CD14-positive monocyte (primary cell): ENCODE data around the gene PHKA2. TPM values are rescaled to one million over a fixed set of nuclear protein-coding genes. Genes with fewer than 3 reads are reported as not detected.

Experiments
- DNase-seq, 3 donors: peaks; one replicate each; pipeline ENCODE4 v3.0.0-alpha.2; 2011 to 2022
- H2AFZ ChIP-seq: 2 replicates; pipeline ENCODE4 v1.6.0; 2012; ENCODE audit warnings: mild to moderate bottlenecking, low read depth, low read length, inconsistent platforms; ENCODE audit not compliant: insufficient read depth, poor library complexity, severe bottlenecking
- H3K27ac ChIP-seq, 2 donors: 1 replicate in 1 of 2; 2 replicates in 1 of 2; pipeline ENCODE4 v1.5.1; 2012 to 2013; ENCODE audit warnings: low read length in 2 of 2, control low read depth in 1 of 2, inconsistent platforms in 1 of 2, low read depth in 1 of 2, mild to moderate bottlenecking in 1 of 2
- H3K27me3 ChIP-seq, 2 donors: one replicate each; pipeline versions ENCODE4 v1.6.0 to v1.6.1; 2011 to 2013; ENCODE audit warnings: low read length in 2 of 2; ENCODE audit not compliant: control insufficient read depth in 2 of 2, insufficient read depth in 2 of 2
- H3K36me3 ChIP-seq, 2 donors: replicated peaks in 1 of 2; 1 replicate in 1 of 2; 2 replicates in 1 of 2; pipeline versions ENCODE4 v1.5.1 to v1.6.1; 2012 to 2013; ENCODE audit warnings: low read length in 2 of 2, control low read depth in 1 of 2, inconsistent platforms in 1 of 2, mild to moderate bottlenecking in 1 of 2; ENCODE audit not compliant: insufficient read depth in 2 of 2, control insufficient read depth in 1 of 2
- H3K4me1 ChIP-seq, 2 donors: 1 replicate in 1 of 2; 2 replicates in 1 of 2; pipeline versions ENCODE4 v1.5.1 to v1.6.1; 2012 to 2013; ENCODE audit warnings: low read length in 2 of 2, control low read depth in 1 of 2, inconsistent platforms in 1 of 2, mild to moderate bottlenecking in 1 of 2, moderate library complexity in 1 of 2; ENCODE audit not compliant: insufficient read depth in 2 of 2, control insufficient read depth in 1 of 2
- H3K4me2 ChIP-seq: replicated peaks from 2 replicates; pipeline ENCODE3; 2012; ENCODE audit warnings: low read length, moderate library complexity, mild to moderate bottlenecking; ENCODE audit not compliant: poor library complexity, severe bottlenecking; ENCODE audit errors: extremely low read depth
- H3K4me3 ChIP-seq, 3 experiments: fragments of 200-600 bp in 1 of 3; sonication (generic) in 1 of 3; replicated peaks in 1 of 3; 1 replicate in 2 of 3; 2 replicates in 1 of 3; pipeline ENCODE4 v1.5.1; 2011 to 2013; ENCODE audit warnings: low read length in 3 of 3, mild to moderate bottlenecking in 3 of 3, control low read depth in 2 of 3, low read depth in 2 of 3, inconsistent platforms in 1 of 3, moderate library complexity in 1 of 3
- H3K79me2 ChIP-seq: 2 replicates; pipeline ENCODE4 v1.6.0; 2012; ENCODE audit warnings: mild to moderate bottlenecking, control low read depth, inconsistent platforms, low read length, moderate library complexity; ENCODE audit not compliant: insufficient read depth
- H3K9ac ChIP-seq: 2 replicates; pipeline ENCODE4 v1.6.0; 2017; ENCODE audit warnings: low read length, mild to moderate bottlenecking; ENCODE audit not compliant: insufficient read depth, poor library complexity, severe bottlenecking
- H3K9me3 ChIP-seq, 2 donors: replicated peaks in 1 of 2; 1 replicate in 1 of 2; 2 replicates in 1 of 2; pipeline versions ENCODE4 v1.5.1 to v1.6.1; 2012 to 2013; ENCODE audit warnings: low read length in 2 of 2, control low read depth in 1 of 2; ENCODE audit not compliant: control insufficient read depth in 1 of 2, insufficient read depth in 1 of 2
- H4K20me1 ChIP-seq: 2 replicates; pipeline ENCODE4 v1.6.0; 2012; ENCODE audit warnings: mild to moderate bottlenecking, low read length, control low read depth, moderate library complexity; ENCODE audit not compliant: insufficient read depth
- H3K27ac Mint-ChIP-seq, 7 donors: one replicate each; pipeline ENCODE4 v1.8.0; 2020; ENCODE audit warnings: mild to moderate bottlenecking in 7 of 7, mixed read lengths in 7 of 7, moderate library complexity in 6 of 7, inconsistent platforms in 2 of 7
- H3K27me3 Mint-ChIP-seq, 3 donors: one replicate each; pipeline ENCODE4 v1.8.0; 2021 to 2022; ENCODE audit warnings: low read depth in 3 of 3, mild to moderate bottlenecking in 3 of 3, mixed read lengths in 3 of 3, moderate library complexity in 3 of 3, inconsistent platforms in 1 of 3
- H3K36me3 Mint-ChIP-seq, 2 donors: one replicate each; pipeline ENCODE4 v1.8.0; 2020; ENCODE audit warnings: mixed read lengths in 2 of 2, inconsistent platforms in 1 of 2, mild to moderate bottlenecking in 1 of 2
- H3K4me1 Mint-ChIP-seq: one replicate; pipeline ENCODE4 v1.8.0; 2020; ENCODE audit warnings: mild to moderate bottlenecking, mixed read lengths
- H3K4me3 Mint-ChIP-seq, 2 donors: one replicate each; pipeline ENCODE4 v1.8.0; 2020; ENCODE audit warnings: mild to moderate bottlenecking in 2 of 2, mixed read lengths in 2 of 2, moderate library complexity in 1 of 2
- H3K9me3 Mint-ChIP-seq, 7 donors: one replicate each; pipeline ENCODE4 v1.8.0; 2020 to 2022; ENCODE audit warnings: mixed read lengths in 7 of 7, mild to moderate bottlenecking in 6 of 7, moderate library complexity in 6 of 7, inconsistent platforms in 2 of 7
- WGBS: methylation state at CpG from one replicate; pipeline ENCODE4 v1.1.5; 2013; ENCODE audit warnings: missing lambda C conversion rate; ENCODE audit not compliant: insufficient coverage; 5-methylcytosine and 5-hydroxymethylcytosine counted together
- intact Hi-C, 2 donors: fragments of 100-400 bp; cut with micrococcal nuclease; formaldehyde crosslinking; loops; one replicate each; pipeline versions ENCODE4 v1.15.0 to v1.15.1; 2023
- polyA plus RNA-seq, 3 donors: library from polyadenylated mRNA; depleted of rRNA in 1 of 3; unstranded in 2 of 3; stranded (reverse) in 1 of 3; fragments of 300-500 nt in 2 of 3; fragments of >200 nt in 1 of 3; fragmentation: Illumina TruSeq in 2 of 3; gene quantifications; 1 replicate in 2 of 3; 2 replicates in 1 of 3; pipeline ENCODE4 v1.2.3, GENCODE V29; 2012 to 2021
- TF ChIP-seq, protein P1 (sequence below): fragments of 200-600 bp; IDR thresholded peaks from one replicate; pipeline ENCODE4 v1.8.0; 2022; ENCODE audit warnings: antibody characterized with exemption, mild to moderate bottlenecking

PHKA2 gene
- polyA plus RNA-seq, 3 donors = 8.7 to 63.3 (median 9.1) TPM

DNA sequence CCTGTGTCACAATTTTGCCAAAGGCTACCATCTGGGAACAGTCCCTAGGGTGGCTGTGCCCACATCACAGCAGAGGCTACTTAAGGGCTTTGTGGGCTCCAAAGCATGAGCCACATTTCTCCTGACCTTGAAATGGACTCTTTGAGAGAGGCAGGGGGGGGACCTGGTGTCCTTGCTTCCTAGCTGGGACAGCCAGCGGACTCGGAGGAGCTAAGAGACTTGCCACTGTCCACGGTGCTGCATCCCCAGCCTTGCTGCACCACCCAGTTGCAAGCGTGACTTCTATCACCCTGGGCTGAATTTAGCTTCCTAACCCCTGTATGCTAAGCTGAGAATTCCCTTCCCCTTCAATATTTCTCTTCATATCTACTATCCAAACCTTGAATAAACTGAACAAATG, 99.0 kb downstream of the PHKA2 start:
- H3K4me1 Mint-ChIP-seq = peaks cover 27% of the 10 kb centered on the region
- Histone ChIP-seq H2AFZ (no peak overlapping the region), H3K4me3 (no peak overlapping the region), H3K27ac (no peak overlapping the region), H3K27me3 (no peaks in the 10 kb centered on the region), H3K4me1 (peaks cover 21% of the 10 kb centered on the region in 2 donors), H4K20me1 (no peaks in the 10 kb centered on the region), H3K79me2 (no peaks in the 10 kb centered on the region), H3K4me2 (no peak overlapping the region), H3K9me3 (no peaks in the 10 kb centered on the region), H3K36me3 (no peaks in the 10 kb centered on the region), H3K9ac (no peak overlapping the region)
- no peak overlapping the region for H3K4me3 Mint-ChIP-seq
- peaks cover 0 to 2% of the 10 kb centered on the region in 2 donors for H3K36me3 Mint-ChIP-seq
- peaks cover 0 to 10% (median 0%) of the 10 kb centered on the region in 7 donors for H3K9me3 Mint-ChIP-seq
- intact Hi-C loops = no loop called here
- TF ChIP-seq, protein P1, sequence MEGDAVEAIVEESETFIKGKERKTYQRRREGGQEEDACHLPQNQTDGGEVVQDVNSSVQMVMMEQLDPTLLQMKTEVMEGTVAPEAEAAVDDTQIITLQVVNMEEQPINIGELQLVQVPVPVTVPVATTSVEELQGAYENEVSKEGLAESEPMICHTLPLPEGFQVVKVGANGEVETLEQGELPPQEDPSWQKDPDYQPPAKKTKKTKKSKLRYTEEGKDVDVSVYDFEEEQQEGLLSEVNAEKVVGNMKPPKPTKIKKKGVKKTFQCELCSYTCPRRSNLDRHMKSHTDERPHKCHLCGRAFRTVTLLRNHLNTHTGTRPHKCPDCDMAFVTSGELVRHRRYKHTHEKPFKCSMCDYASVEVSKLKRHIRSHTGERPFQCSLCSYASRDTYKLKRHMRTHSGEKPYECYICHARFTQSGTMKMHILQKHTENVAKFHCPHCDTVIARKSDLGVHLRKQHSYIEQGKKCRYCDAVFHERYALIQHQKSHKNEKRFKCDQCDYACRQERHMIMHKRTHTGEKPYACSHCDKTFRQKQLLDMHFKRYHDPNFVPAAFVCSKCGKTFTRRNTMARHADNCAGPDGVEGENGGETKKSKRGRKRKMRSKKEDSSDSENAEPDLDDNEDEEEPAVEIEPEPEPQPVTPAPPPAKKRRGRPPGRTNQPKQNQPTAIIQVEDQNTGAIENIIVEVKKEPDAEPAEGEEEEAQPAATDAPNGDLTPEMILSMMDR = no peak
- no peak overlapping the region for H3K27ac Mint-ChIP-seq
- H3K27me3 Mint-ChIP-seq = peaks cover 2 to 10% (median 4%) of the 10 kb centered on the region in 3 donors
- 95% methylated on average over 3 of the region's 4 CpGs for WGBS
- DNase-seq = no peak

DNA sequence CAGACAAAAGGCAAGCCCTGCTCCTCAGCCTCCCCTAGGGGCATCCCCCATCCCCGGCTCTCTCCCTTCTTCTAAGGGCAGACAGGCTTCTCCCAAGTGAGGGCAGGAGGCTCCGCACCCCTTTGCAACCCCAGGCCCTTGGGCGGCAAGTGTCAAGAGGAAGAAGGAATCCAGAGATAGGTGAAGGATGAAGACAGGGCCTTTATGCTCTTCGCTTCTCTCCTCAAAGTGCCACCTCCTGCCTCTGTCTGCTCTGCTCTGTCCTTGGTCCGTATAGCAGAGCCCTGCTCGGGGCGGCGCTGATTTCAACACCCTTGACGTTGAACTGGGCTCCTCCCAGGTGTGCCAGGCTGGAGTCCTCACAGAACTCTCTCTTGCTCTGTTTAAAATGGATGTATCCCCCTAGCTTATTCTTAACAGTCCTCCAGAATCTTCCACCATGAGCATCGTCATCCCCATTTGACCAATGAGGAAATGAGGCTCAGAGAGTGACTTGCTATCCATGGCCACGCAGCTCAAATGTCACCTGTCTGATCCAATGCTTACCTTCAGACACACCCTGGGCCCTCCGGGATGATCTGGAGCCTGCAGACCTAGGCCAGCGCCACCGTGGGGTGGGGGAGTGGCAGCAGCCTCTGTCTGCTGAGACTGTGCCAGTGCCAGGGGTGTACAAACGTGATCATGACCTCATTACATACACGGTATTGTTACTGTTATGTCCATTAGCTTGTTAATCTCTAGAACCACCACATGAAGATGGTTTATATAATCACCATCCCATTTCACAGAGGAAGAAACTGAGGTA, 99.8 kb downstream of the PHKA2 start:
- intact Hi-C loops = no loop called here
- DNase-seq = no peak
- H3K4me3 ChIP-seq = no peak overlapping the region
- no peaks in the 10 kb centered on the region for H3K36me3 Mint-ChIP-seq
- peaks cover 21% of the 10 kb centered on the region in 2 donors for H3K4me1 ChIP-seq
- no peaks in the 10 kb centered on the region for H3K27me3 ChIP-seq
- H3K4me3 Mint-ChIP-seq = no peak overlapping the region
- H3K27ac ChIP-seq = no peak overlapping the region
- H3K9me3 ChIP-seq = no peaks in the 10 kb centered on the region
- peaks cover 27% of the 10 kb centered on the region for H3K4me1 Mint-ChIP-seq
- H3K79me2 ChIP-seq = no peaks in the 10 kb centered on the region
- TF ChIP-seq, protein P1 = no peak
- no peaks in the 10 kb centered on the region for H4K20me1 ChIP-seq
- H3K36me3 ChIP-seq = no peaks in the 10 kb centered on the region
- H3K27me3 Mint-ChIP-seq = peaks cover 2 to 9% (median 4%) of the 10 kb centered on the region in 3 donors
- H3K27ac Mint-ChIP-seq = no peak overlapping the region
- no peak overlapping the region for H2AFZ ChIP-seq
- WGBS = no CpG with 5 or more reads among the region's 16 CpGs
- no peak overlapping the region for H3K4me2 ChIP-seq
- H3K9me3 Mint-ChIP-seq = peaks cover 0 to 8% (median 0%) of the 10 kb centered on the region in 7 donors
- H3K9ac ChIP-seq = no peak overlapping the region
